Measurements from ENCODE around the gene KISS1R. TPM values are rescaled to one million over a fixed set of nuclear protein-coding genes. Genes with fewer than 3 reads are reported as not detected.

KISS1R gene
- total RNA-seq, 4 donors from 2014 or later = not detected

GRCh38 chr19:963486-963951 lies 46.4 kb downstream of the KISS1R start:
- H3K4me1 ChIP-seq = no peaks in the 10 kb centered on the region

GRCh38 chr19:964116-964520 lies 47.0 kb downstream of the KISS1R start:
- Histone ChIP-seq H3K27ac (replicated peaks in 1 of 4) (no peak overlapping the region), H3K36me3 (peaks cover 17 to 58% (median 48%) of the 10 kb centered on the region in 4 donors), H3K4me3 (no peak overlapping the region), H3K4me1 (no peaks in the 10 kb centered on the region), H3K27me3 (no peaks in the 10 kb centered on the region), H3K9me3 (no peaks in the 10 kb centered on the region)
- TF ChIP-seq EP300 (IDR thresholded peaks at IDR 0.05) (no peak), POLR2A (IDR thresholded peaks at IDR 0.05; ENCODE audit: low read depth) (no peak), POLR2AphosphoS5 (IDR thresholded peaks at IDR 0.05) (no peak), CTCF (IDR thresholded peaks at IDR 0.05) (no peak)
- intact Hi-C loops (cut with DNase I) = no loop called here
- DNase-seq (ENCODE audit: extremely low spot score) = no peak
- 92% methylated on average over 15 of the region's 16 CpGs for WGBS

More at GRCh38 chr19:963486-963951, 46.4 kb downstream of the KISS1R start:
- H3K27ac ChIP-seq (replicated peaks in 1 of 4) = no peak overlapping the region
- H3K9me3 ChIP-seq = no peaks in the 10 kb centered on the region
- 91% methylated on average over 11 of the region's 11 CpGs for WGBS
- peaks cover 11 to 52% (median 42%) of the 10 kb centered on the region in 4 donors for H3K36me3 ChIP-seq
- TF ChIP-seq EP300 (IDR thresholded peaks at IDR 0.05) (no peak), POLR2AphosphoS5 (IDR thresholded peaks at IDR 0.05) (no peak), CTCF (IDR thresholded peaks at IDR 0.05) (no peak), POLR2A (IDR thresholded peaks at IDR 0.05; ENCODE audit: low read depth) (no peak)
- H3K27me3 ChIP-seq = no peaks in the 10 kb centered on the region
- no peak for DNase-seq (ENCODE audit: extremely low spot score)
- intact Hi-C loops (cut with DNase I) = no loop called here
- H3K4me3 ChIP-seq = no peak overlapping the region

GRCh38 chr19:964761-965694 lies 47.9 kb downstream of the KISS1R start:
- DNase-seq (ENCODE audit: extremely low spot score) = no peak
- H3K27me3 ChIP-seq = no peaks in the 10 kb centered on the region
- WGBS = 97% methylated on average over 19 of the region's 19 CpGs
- peaks cover 19 to 63% (median 50%) of the 10 kb centered on the region in 4 donors for H3K36me3 ChIP-seq
- intact Hi-C loops (cut with DNase I) = no loop called here
- TF ChIP-seq EP300 (IDR thresholded peaks at IDR 0.05) (no peak), POLR2A (IDR thresholded peaks at IDR 0.05; ENCODE audit: low read depth) (no peak), POLR2AphosphoS5 (IDR thresholded peaks at IDR 0.05) (no peak), CTCF (IDR thresholded peaks at IDR 0.05) (no peak)
- H3K4me1 ChIP-seq = no peaks in the 10 kb centered on the region
- no peak overlapping the region for H3K4me3 ChIP-seq
- no peak overlapping the region for H3K27ac ChIP-seq (replicated peaks in 1 of 4)
- H3K9me3 ChIP-seq = no peaks in the 10 kb centered on the region

- TF ChIP-seq POLR2A (IDR thresholded peaks at IDR 0.05; ENCODE audit: low read depth) (no peak), POLR2AphosphoS5 (IDR thresholded peaks at IDR 0.05) (no peak), CTCF (IDR thresholded peaks at IDR 0.05) (no peak), EP300 (IDR thresholded peaks at IDR 0.05) (no peak)
- peaks cover 31 to 67% (median 59%) of the 10 kb centered on the region in 4 donors for H3K36me3 ChIP-seq
- DNase-seq (ENCODE audit: extremely low spot score) = no peak
- intact Hi-C loops (cut with DNase I) = no loop called here
- peaks cover 0 to 11% (median 8%) of the 10 kb centered on the region in 4 donors for H3K9me3 ChIP-seq
- no peaks in the 10 kb centered on the region for H3K27me3 ChIP-seq
- no peak overlapping the region for H3K27ac ChIP-seq (replicated peaks in 1 of 4)
- H3K4me3 ChIP-seq = no peak overlapping the region
- 90% methylated on average over 17 of the region's 17 CpGs for WGBS
- H3K4me1 ChIP-seq = no peaks in the 10 kb centered on the region
These were observed 49.5 kb downstream of the KISS1R start for GRCh38 chr19:966485-967088.

Small RNA genes lying within 50 kb of the gene (small RNA-seq; reads per million reads assigned to genes)
- gene RNU6-9 = 0 reads per million in 3 donors

Other genes starting within 250 kb of the KISS1R start
- 100 to 1,000 TPM; 115 to 226 (median 217) TPM for gene FSTL3, start 240.9 kb upstream of the KISS1R start, total RNA-seq
- under 1 TPM in 1 of 4 donors, not detected in 3; 0.34 TPM for gene PRSS57, start 221.9 kb upstream of the KISS1R start, total RNA-seq
- 100 to 1,000 TPM in 1 of 4 donors, 10 to 100 TPM in 3; 42.8 to 119 (median 70.8) TPM for gene PALM, start 208.4 kb upstream of the KISS1R start, total RNA-seq
- gene MISP, start 166.2 kb upstream of the KISS1R start, total RNA-seq = 1 to 10 TPM in 1 of 4 donors, not detected in 3; 2.0 TPM
- 100 to 1,000 TPM in 1 of 4 donors, 10 to 100 TPM in 3; 76.8 to 110 (median 95.3) TPM for gene PTBP1, start 119.9 kb upstream of the KISS1R start, total RNA-seq
- not detected for gene PLPPR3, start 95.4 kb upstream of the KISS1R start, total RNA-seq
- 1 to 10 TPM in 1 of 4 donors, under 1 TPM in 1, not detected in 2; 0.40 to 1.3 TPM for gene AZU1, start 89.5 kb upstream of the KISS1R start, total RNA-seq
- 1 to 10 TPM in 1 of 4 donors, not detected in 3; 1.2 TPM for gene PRTN3, start 76.3 kb upstream of the KISS1R start, total RNA-seq
- 1 to 10 TPM in 3 of 4 donors, under 1 TPM in 1; 0.45 to 3.3 (median 1.6) TPM for gene ELANE, start 65.0 kb upstream of the KISS1R start, total RNA-seq
- gene CFD, start 57.7 kb upstream of the KISS1R start, total RNA-seq = 1,000 to 10,000 TPM in 1 of 4 donors, 100 to 1,000 TPM in 3; 298 to 1,068 (median 643) TPM
- 10 to 100 TPM; 26.3 to 50.9 (median 37.2) TPM for gene MED16, start 24.1 kb upstream of the KISS1R start, total RNA-seq
- not detected for gene RNU6-9, start 23.8 kb upstream of the KISS1R start, total RNA-seq
- 10 to 100 TPM; 32.0 to 52.5 (median 40.0) TPM for gene R3HDM4, start 4.1 kb upstream of the KISS1R start, total RNA-seq
- 1 to 10 TPM; 2.9 to 8.4 (median 5.0) TPM for gene ARID3A, start 8.7 kb downstream of the KISS1R start, total RNA-seq
- 10 to 100 TPM in 3 of 4 donors, 1 to 10 TPM in 1; 9.9 to 30.3 (median 28.4) TPM for gene WDR18, start 67.0 kb downstream of the KISS1R start, total RNA-seq
- gene GRIN3B, start 83.1 kb downstream of the KISS1R start, total RNA-seq = under 1 TPM in 2 of 4 donors, not detected in 2; 0.13 to 0.17 TPM
- gene TMEM259, start 103.8 kb downstream of the KISS1R start, total RNA-seq = 100 to 1,000 TPM; 129 to 187 (median 160) TPM
- gene RNU6-2, start 104.2 kb downstream of the KISS1R start, total RNA-seq = not detected
- gene CNN2, start 109.3 kb downstream of the KISS1R start, total RNA-seq = 10 to 100 TPM; 47.3 to 98.1 (median 81.3) TPM
- 1 to 10 TPM; 3.9 to 9.5 (median 6.9) TPM for gene ABCA7, start 122.8 kb downstream of the KISS1R start, total RNA-seq
- gene ARHGAP45, start 149.8 kb downstream of the KISS1R start, total RNA-seq = 10 to 100 TPM; 17.8 to 28.3 (median 21.2) TPM
- 100 to 1,000 TPM in 3 of 4 donors, 10 to 100 TPM in 1; 96.8 to 198 (median 135) TPM for gene POLR2E, start 178.0 kb downstream of the KISS1R start, total RNA-seq
- gene GPX4, start 186.7 kb downstream of the KISS1R start, total RNA-seq = 100 to 1,000 TPM; 338 to 386 (median 375) TPM

Measured in esophagus muscularis mucosa (tissue), 4 donors.